HS-27A (cell line): ENCODE data around the gene OPN3.

ENCODE experiments used
- DNase-seq: peaks from one replicate; pipeline ENCODE4 v3.0.0-alpha.2; 2012; ENCODE audit warnings: low read depth, missing footprints

Gene OPN3

GRCh38 chr1:241645199-241645598 is 5.0 kb upstream of the OPN3 start:
- no peak for DNase-seq

- DNase-seq = no peak
These were observed 4.1 kb upstream of the OPN3 start for GRCh38 chr1:241644259-241644658.

GRCh38 chr1:241642593-241642944 is 2.4 kb upstream of the OPN3 start:
- DNase-seq = no peak

GRCh38 chr1:241641773-241642592 is 1.8 kb upstream of the OPN3 start:
- DNase-seq = no peak

- no peak for DNase-seq
These were observed 876 bp upstream of the OPN3 start for GRCh38 chr1:241640867-241641622.

- no peak for DNase-seq
These were observed 483 bp downstream of the OPN3 start for GRCh38 chr1:241639623-241640148.

GRCh38 chr1:241638909-241639622 is 1.1 kb downstream of the OPN3 start:
- no peak for DNase-seq

GRCh38 chr1:241638099-241638682 is 2.0 kb downstream of the OPN3 start:
- no peak for DNase-seq

GRCh38 chr1:241637604-241638003 is 2.6 kb downstream of the OPN3 start:
- DNase-seq = no peak

GRCh38 chr1:241637046-241637590 is 3.1 kb downstream of the OPN3 start:
- DNase-seq = no peak

GRCh38 chr1:241636291-241636690 is 3.9 kb downstream of the OPN3 start:
- DNase-seq = no peak

GRCh38 chr1:241635556-241636152 is 4.5 kb downstream of the OPN3 start:
- no peak for DNase-seq

- no peak for DNase-seq
These were observed 7.2 kb downstream of the OPN3 start for GRCh38 chr1:241632987-241633386.

GRCh38 chr1:241631674-241632073 is 8.5 kb downstream of the OPN3 start:
- DNase-seq = no peak

GRCh38 chr1:241630899-241631298 is 9.3 kb downstream of the OPN3 start:
- no peak for DNase-seq

- no peak for DNase-seq
These were observed 9.7 kb downstream of the OPN3 start for GRCh38 chr1:241630476-241630875.

- no peak for DNase-seq
These were observed 10.2 kb downstream of the OPN3 start for GRCh38 chr1:241630005-241630404.

- no peak for DNase-seq
These were observed 12.5 kb downstream of the OPN3 start for GRCh38 chr1:241627453-241628259.

GRCh38 chr1:241624935-241625334 is 15.2 kb downstream of the OPN3 start:
- no peak for DNase-seq

GRCh38 chr1:241622669-241623068 is 17.5 kb downstream of the OPN3 start:
- DNase-seq = no peak

- DNase-seq = no peak
These were observed 22.7 kb downstream of the OPN3 start for GRCh38 chr1:241617426-241617825.
